Progenitor cell of endocrine pancreas (in vitro differentiated cells): Measurements from ENCODE around the gene ASB1. TPM values are rescaled to one million over a fixed set of nuclear protein-coding genes. Genes with fewer than 3 reads are reported as not detected.

Experiments
- DNase-seq: peaks from one replicate; pipeline ENCODE4 v3.0.0; 2021; ENCODE audit warnings: low spot score; ENCODE audit not compliant: unreplicated experiment
- H3K27ac Mint-ChIP-seq: 2 replicates; pipeline ENCODE4 v1.8.0; 2021; ENCODE audit warnings: mild to moderate bottlenecking, moderate library complexity, mixed read lengths
- H3K27me3 Mint-ChIP-seq: 2 replicates; pipeline ENCODE4 v1.8.0; 2021; ENCODE audit warnings: mixed read lengths
- H3K36me3 Mint-ChIP-seq: 2 replicates; pipeline ENCODE4 v1.8.0; 2022; ENCODE audit warnings: mixed read lengths; ENCODE audit not compliant: insufficient read depth
- H3K4me1 Mint-ChIP-seq: 2 replicates; pipeline ENCODE4 v1.8.0; 2021; ENCODE audit warnings: low read depth, mixed read lengths
- H3K4me3 Mint-ChIP-seq: 2 replicates; pipeline ENCODE4 v1.8.0; 2021; ENCODE audit warnings: low read depth, mild to moderate bottlenecking, moderate library complexity, mixed read lengths
- H3K9me3 Mint-ChIP-seq: 2 replicates; pipeline ENCODE4 v1.8.0; 2021; ENCODE audit warnings: low read depth, mixed read lengths
- long read RNA-seq: library from polyadenylated mRNA; unstranded; transcript quantifications from one replicate; pipeline ENCODE4 v2.0.0, GENCODE V29; 2020
- total RNA-seq: library from RNA; stranded (reverse); gene quantifications from 2 replicates; pipeline ENCODE4 v1.2.1, GENCODE V29; 2021
- TF ChIP-seq, protein P1 (sequence below): fragments of 200-600 bp; sonication (generic); IDR thresholded peaks from one replicate; pipeline ENCODE4 v1.5.0; 2021; ENCODE audit warnings: antibody characterized with exemption, mild to moderate bottlenecking; ENCODE audit not compliant: unreplicated experiment

The ASB1 gene
- total RNA-seq = 42.3 and 46.8 TPM in 2 replicates
- long read RNA-seq, full-length matches to known transcripts = 3 of 12 reads
- long read RNA-seq, partial matches to known transcripts = 1 of 12 reads
- long read RNA-seq, other reads (novel, unspliced or antisense) = 8 of 12 reads

GRCh38 chr2:238426568-238427434 is at the start of gene ASB1:
TSS of gene ASB1 (plus strand) at chr2:238426927. CDS start at chr2:238427071, 144 bp downstream.
- Mint-ChIP-seq H3K27ac (peak within 1 kb of the TSS; percentile 92), H3K4me3 (peak within 1 kb of the TSS; percentile 91), H3K4me1 (peaks cover 28% of the 10 kb centered on the region), H3K9me3 (peaks cover 6% of the 10 kb centered on the region), H3K36me3 (peaks cover 18% of the 10 kb centered on the region), H3K27me3 (no peaks in the 10 kb centered on the region)
- peak; percentile 74 for DNase-seq
- TF ChIP-seq, protein P1, sequence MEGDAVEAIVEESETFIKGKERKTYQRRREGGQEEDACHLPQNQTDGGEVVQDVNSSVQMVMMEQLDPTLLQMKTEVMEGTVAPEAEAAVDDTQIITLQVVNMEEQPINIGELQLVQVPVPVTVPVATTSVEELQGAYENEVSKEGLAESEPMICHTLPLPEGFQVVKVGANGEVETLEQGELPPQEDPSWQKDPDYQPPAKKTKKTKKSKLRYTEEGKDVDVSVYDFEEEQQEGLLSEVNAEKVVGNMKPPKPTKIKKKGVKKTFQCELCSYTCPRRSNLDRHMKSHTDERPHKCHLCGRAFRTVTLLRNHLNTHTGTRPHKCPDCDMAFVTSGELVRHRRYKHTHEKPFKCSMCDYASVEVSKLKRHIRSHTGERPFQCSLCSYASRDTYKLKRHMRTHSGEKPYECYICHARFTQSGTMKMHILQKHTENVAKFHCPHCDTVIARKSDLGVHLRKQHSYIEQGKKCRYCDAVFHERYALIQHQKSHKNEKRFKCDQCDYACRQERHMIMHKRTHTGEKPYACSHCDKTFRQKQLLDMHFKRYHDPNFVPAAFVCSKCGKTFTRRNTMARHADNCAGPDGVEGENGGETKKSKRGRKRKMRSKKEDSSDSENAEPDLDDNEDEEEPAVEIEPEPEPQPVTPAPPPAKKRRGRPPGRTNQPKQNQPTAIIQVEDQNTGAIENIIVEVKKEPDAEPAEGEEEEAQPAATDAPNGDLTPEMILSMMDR = no peak

DNA sequence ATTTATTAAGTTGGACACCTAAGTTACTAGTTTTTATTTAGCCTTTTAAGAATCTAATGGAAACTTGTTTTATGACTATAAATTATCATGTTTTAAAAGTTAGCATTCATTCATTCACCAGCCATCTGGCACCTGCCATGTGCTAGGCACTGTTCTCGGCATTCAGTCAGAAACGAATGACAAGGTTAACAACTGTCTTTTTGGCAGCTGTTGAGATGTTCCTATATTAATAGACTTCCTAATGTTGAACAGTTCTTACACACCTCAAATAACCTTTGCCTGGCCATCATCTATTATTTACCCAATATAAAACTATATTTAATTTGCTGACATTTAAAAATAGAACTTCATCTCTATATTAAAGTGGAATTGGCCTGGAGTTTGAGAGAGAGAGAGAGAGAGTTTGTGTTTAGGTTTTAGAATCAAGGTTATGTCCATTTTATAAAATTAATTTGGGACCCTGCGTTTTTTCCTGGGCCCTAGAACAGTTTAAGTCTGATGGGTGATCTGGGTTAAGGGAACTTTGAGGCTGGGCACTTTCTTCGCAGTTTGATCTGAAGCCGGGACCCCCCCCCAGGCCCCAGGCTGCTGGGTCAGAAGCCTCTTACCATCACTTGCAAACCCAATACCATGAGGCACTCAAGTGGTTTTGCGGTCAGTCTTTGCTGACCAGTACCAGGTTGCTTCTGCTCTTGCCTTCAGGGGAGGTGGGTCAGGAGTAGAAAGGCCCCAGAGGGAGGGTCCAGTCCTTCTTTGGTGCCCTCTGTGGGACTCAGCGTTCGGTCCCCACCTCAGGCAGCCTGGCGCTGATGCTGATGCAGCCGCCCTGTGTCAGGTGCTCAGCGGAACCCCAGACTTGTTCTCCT is 48.3 kb upstream of the ASB1 start:
- Mint-ChIP-seq H3K36me3 (peaks cover 28% of the 10 kb centered on the region), H3K4me1 (peaks cover 21% of the 10 kb centered on the region), H3K4me3 (no peak overlapping the region), H3K27me3 (no peaks in the 10 kb centered on the region), H3K27ac (no peak overlapping the region), H3K9me3 (peaks cover 8% of the 10 kb centered on the region)
- DNase-seq = no peak
- TF ChIP-seq, protein P1 = no peak

DNA sequence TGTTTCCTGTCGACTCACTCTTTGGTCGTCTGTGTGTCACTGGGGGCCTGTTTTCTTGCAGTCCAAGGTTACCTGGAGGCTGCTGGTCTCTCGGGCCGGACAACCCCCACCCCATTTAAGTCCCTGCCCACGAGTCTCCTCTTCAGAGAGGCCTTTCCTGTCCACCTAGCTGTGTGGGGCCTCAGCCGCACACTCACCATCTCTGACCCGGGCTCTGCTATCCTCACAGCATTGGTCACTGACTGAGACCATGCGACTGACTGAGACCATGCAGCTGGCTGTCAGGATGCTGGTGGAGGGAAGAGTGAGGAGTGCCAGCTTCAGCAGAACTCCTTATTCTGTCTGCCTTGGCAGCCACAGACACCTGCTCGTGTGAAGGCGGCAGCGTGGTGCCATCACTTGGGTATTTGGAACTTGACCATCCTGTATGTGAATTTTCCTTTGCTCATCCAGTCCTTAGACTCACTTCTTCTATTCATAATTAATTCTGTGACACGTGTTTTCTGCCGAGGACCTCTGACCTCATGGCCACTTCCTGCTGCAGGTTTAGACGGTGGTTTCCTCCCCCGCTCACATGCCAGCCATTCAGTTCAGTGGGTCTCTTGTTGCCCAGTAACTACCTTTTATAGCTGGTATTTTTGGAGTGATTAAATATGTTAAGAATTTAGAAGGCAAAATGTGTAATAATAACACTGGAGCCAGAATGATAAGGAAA is 47.5 kb upstream of the ASB1 start:
- peaks cover 21% of the 10 kb centered on the region for H3K4me1 Mint-ChIP-seq
- no peak overlapping the region for H3K27ac Mint-ChIP-seq
- H3K27me3 Mint-ChIP-seq = no peaks in the 10 kb centered on the region
- TF ChIP-seq, protein P1 = no peak
- H3K9me3 Mint-ChIP-seq = peaks cover 8% of the 10 kb centered on the region
- no peak overlapping the region for H3K4me3 Mint-ChIP-seq
- H3K36me3 Mint-ChIP-seq = peaks cover 27% of the 10 kb centered on the region
- DNase-seq = no peak

- H3K4me1 Mint-ChIP-seq = peaks cover 13% of the 10 kb centered on the region
- DNase-seq = no peak
- no peaks in the 10 kb centered on the region for H3K27me3 Mint-ChIP-seq
- TF ChIP-seq, protein P1 = no peak
- peak overlapping the region; percentile 66 for H3K27ac Mint-ChIP-seq
- H3K36me3 Mint-ChIP-seq = peaks cover 22% of the 10 kb centered on the region
- peaks cover 4% of the 10 kb centered on the region for H3K9me3 Mint-ChIP-seq
- H3K4me3 Mint-ChIP-seq = no peak overlapping the region
Observed at GRCh38 chr2:238380336-238380735, 46.4 kb upstream of the ASB1 start.
